Adipocyte (in vitro differentiated cells): Measurements from ENCODE around the gene DGUOK.

Experiments
- DNase-seq: peaks from one replicate; pipeline ENCODE4 v3.0.0-alpha.2; 2015; ENCODE audit warnings: low read depth
- H3K27me3 ChIP-seq: replicated peaks from 2 replicates; pipeline ENCODE4 v1.7.0; 2013; ENCODE audit warnings: mild to moderate bottlenecking, low read length, moderate library complexity; ENCODE audit not compliant: control insufficient read depth, insufficient read depth
- H3K36me3 ChIP-seq: 2 replicates; pipeline ENCODE4 v1.7.0; 2013; ENCODE audit warnings: low read length, mild to moderate bottlenecking, moderate library complexity; ENCODE audit not compliant: control insufficient read depth, insufficient read depth, severe bottlenecking
- H3K4me1 ChIP-seq: 2 replicates; pipeline ENCODE4 v1.7.0; 2013; ENCODE audit warnings: mild to moderate bottlenecking, low read length, moderate library complexity; ENCODE audit not compliant: control insufficient read depth, insufficient read depth
- H3K4me3 ChIP-seq: 2 replicates; pipeline ENCODE4 v1.7.0; 2013; ENCODE audit warnings: mild to moderate bottlenecking, low read length, moderate library complexity
- H3K9ac ChIP-seq: 2 replicates; pipeline ENCODE4 v1.7.0; 2013; ENCODE audit warnings: mild to moderate bottlenecking, low read length, moderate library complexity
- H3K9me3 ChIP-seq: 2 replicates; pipeline ENCODE4 v1.7.0; 2013; ENCODE audit warnings: mild to moderate bottlenecking, low read length, moderate library complexity; ENCODE audit not compliant: control insufficient read depth

DGUOK gene

GRCh38 chr2:73961823-73962615 lies 35.3 kb downstream of the DGUOK start:
- no peaks in the 10 kb centered on the region for H3K4me1 ChIP-seq
- no peak overlapping the region for H3K4me3 ChIP-seq
- H3K27me3 ChIP-seq: no peaks in the 10 kb centered on the region
- DNase-seq: no peak
- peaks cover 33% of the 10 kb centered on the region for H3K36me3 ChIP-seq
- H3K9ac ChIP-seq: no peak overlapping the region
- no peaks in the 10 kb centered on the region for H3K9me3 ChIP-seq

- no peak overlapping the region for H3K9ac ChIP-seq
- no peak overlapping the region for H3K4me3 ChIP-seq
- DNase-seq: no peak
- H3K27me3 ChIP-seq: no peaks in the 10 kb centered on the region
- no peaks in the 10 kb centered on the region for H3K4me1 ChIP-seq
- H3K36me3 ChIP-seq: peaks cover 26% of the 10 kb centered on the region
- no peaks in the 10 kb centered on the region for H3K9me3 ChIP-seq
Observed at GRCh38 chr2:73962798-73963197, 36.1 kb downstream of the DGUOK start.

GRCh38 chr2:73963385-73964120 lies 36.9 kb downstream of the DGUOK start:
- no peak for DNase-seq
- Histone ChIP-seq H3K36me3 (peaks cover 18% of the 10 kb centered on the region), H3K4me3 (no peak overlapping the region), H3K9ac (no peak overlapping the region), H3K4me1 (no peaks in the 10 kb centered on the region), H3K27me3 (no peaks in the 10 kb centered on the region), H3K9me3 (no peaks in the 10 kb centered on the region)

- Histone ChIP-seq H3K27me3 (no peaks in the 10 kb centered on the region), H3K4me3 (no peak overlapping the region), H3K9me3 (no peaks in the 10 kb centered on the region), H3K36me3 (peaks cover 11% of the 10 kb centered on the region), H3K9ac (no peak overlapping the region), H3K4me1 (peaks cover 2% of the 10 kb centered on the region)
- DNase-seq: no peak
Observed at GRCh38 chr2:73964223-73964622, 37.5 kb downstream of the DGUOK start.

- Histone ChIP-seq H3K9ac (no peak overlapping the region), H3K36me3 (peaks cover 4% of the 10 kb centered on the region), H3K27me3 (no peaks in the 10 kb centered on the region), H3K4me3 (no peak overlapping the region), H3K4me1 (peaks cover 10% of the 10 kb centered on the region), H3K9me3 (no peaks in the 10 kb centered on the region)
- no peak for DNase-seq
Observed at GRCh38 chr2:73965053-73965452, 38.4 kb downstream of the DGUOK start.

GRCh38 chr2:73968357-73968937 lies 41.8 kb downstream of the DGUOK start:
- H3K9me3 ChIP-seq: no peaks in the 10 kb centered on the region
- H3K27me3 ChIP-seq: peaks cover 3% of the 10 kb centered on the region
- no peak overlapping the region for H3K9ac ChIP-seq
- no peak for DNase-seq
- H3K4me1 ChIP-seq: peaks cover 29% of the 10 kb centered on the region
- H3K36me3 ChIP-seq: no peaks in the 10 kb centered on the region
- no peak overlapping the region for H3K4me3 ChIP-seq

- H3K4me1 ChIP-seq: peaks cover 29% of the 10 kb centered on the region
- H3K9me3 ChIP-seq: no peaks in the 10 kb centered on the region
- DNase-seq: peak; percentile 36
- H3K36me3 ChIP-seq: no peaks in the 10 kb centered on the region
- H3K4me3 ChIP-seq: no peak overlapping the region
- H3K27me3 ChIP-seq: peaks cover 3% of the 10 kb centered on the region
- no peak overlapping the region for H3K9ac ChIP-seq
Observed at GRCh38 chr2:73969356-73969755, 42.7 kb downstream of the DGUOK start.

- Histone ChIP-seq H3K4me1 (peaks cover 29% of the 10 kb centered on the region), H3K9me3 (no peaks in the 10 kb centered on the region), H3K9ac (no peak overlapping the region), H3K4me3 (no peak overlapping the region), H3K36me3 (no peaks in the 10 kb centered on the region), H3K27me3 (peaks cover 3% of the 10 kb centered on the region)
- DNase-seq: no peak
Observed at GRCh38 chr2:73970141-73970803, 43.6 kb downstream of the DGUOK start.

- no peak overlapping the region for H3K9ac ChIP-seq
- peaks cover 29% of the 10 kb centered on the region for H3K4me1 ChIP-seq
- no peaks in the 10 kb centered on the region for H3K36me3 ChIP-seq
- no peak overlapping the region for H3K4me3 ChIP-seq
- DNase-seq: no peak
- peaks cover 3% of the 10 kb centered on the region for H3K27me3 ChIP-seq
- H3K9me3 ChIP-seq: no peaks in the 10 kb centered on the region
Observed at GRCh38 chr2:73970850-73971471, 44.3 kb downstream of the DGUOK start.

GRCh38 chr2:73971722-73972121 lies 45.0 kb downstream of the DGUOK start:
- Histone ChIP-seq H3K36me3 (no peaks in the 10 kb centered on the region), H3K27me3 (peaks cover 3% of the 10 kb centered on the region), H3K4me3 (no peak overlapping the region), H3K9me3 (no peaks in the 10 kb centered on the region), H3K4me1 (peaks cover 29% of the 10 kb centered on the region), H3K9ac (no peak overlapping the region)
- peak; percentile 39 for DNase-seq

GRCh38 chr2:73972846-73973245 lies 46.2 kb downstream of the DGUOK start:
- no peak overlapping the region for H3K9ac ChIP-seq
- no peak for DNase-seq
- H3K4me1 ChIP-seq: peaks cover 29% of the 10 kb centered on the region
- H3K27me3 ChIP-seq: peaks cover 3% of the 10 kb centered on the region
- H3K4me3 ChIP-seq: no peak overlapping the region
- no peaks in the 10 kb centered on the region for H3K9me3 ChIP-seq
- H3K36me3 ChIP-seq: no peaks in the 10 kb centered on the region
